WERI-Rb-1 (cell line): ENCODE measurements around the gene DRG1.

Source experiments
- DNase-seq: peaks from one replicate; pipeline ENCODE4 v3.0.0-alpha.2; 2020
- H3K27ac ChIP-seq: fragments of 250-450 bp; sonication (Bioruptor Pico); 2 replicates; pipeline ENCODE4 v1.5.1; 2020; ENCODE audit warnings: mild to moderate bottlenecking, moderate library complexity
- H3K27me3 ChIP-seq: fragments of 250-450 bp; sonication (Bioruptor Pico); 2 replicates; pipeline ENCODE4 v1.5.1; 2021; ENCODE audit warnings: mild to moderate bottlenecking, low read depth, moderate library complexity; ENCODE audit not compliant: insufficient read depth, severe bottlenecking
- H3K36me3 ChIP-seq: fragments of 250-450 bp; sonication (Bioruptor Pico); 2 replicates; pipeline ENCODE4 v1.5.1; 2020; ENCODE audit warnings: mild to moderate bottlenecking, moderate library complexity
- H3K4me3 ChIP-seq: 2 replicates; pipeline ENCODE4 v1.5.1; 2011; ENCODE audit warnings: low read depth, mild to moderate bottlenecking, control low read depth, low read length
- H3K9me3 ChIP-seq: fragments of 250-450 bp; sonication (Bioruptor Pico); 2 replicates; pipeline ENCODE4 v1.5.1; 2021; ENCODE audit warnings: mild to moderate bottlenecking, moderate library complexity; ENCODE audit not compliant: severe bottlenecking
- CTCF ChIP-seq: IDR thresholded peaks from 2 replicates; pipeline ENCODE4 v1.5.1; 2011; ENCODE audit warnings: low read depth, mild to moderate bottlenecking, control low read depth, inconsistent platforms, low read length

Gene DRG1

GRCh38 chr22:31443516-31443915, 44.1 kb downstream of the DRG1 start:
- no peak overlapping the region for H3K4me3 ChIP-seq
- H3K36me3 ChIP-seq: peaks cover 92% of the 10 kb centered on the region
- H3K27ac ChIP-seq: no peak overlapping the region

GRCh38 chr22:31445642-31446041, 46.2 kb downstream of the DRG1 start:
- no peak overlapping the region for H3K27ac ChIP-seq
- H3K4me3 ChIP-seq: no peak overlapping the region
- no peak for DNase-seq
- no peak for TF ChIP-seq CTCF
- peaks cover 89% of the 10 kb centered on the region for H3K36me3 ChIP-seq
- H3K9me3 ChIP-seq: no peaks in the 10 kb centered on the region
- no peaks in the 10 kb centered on the region for H3K27me3 ChIP-seq

More at GRCh38 chr22:31443516-31443915, 44.1 kb downstream of the DRG1 start:
- TF ChIP-seq CTCF: no peak
- Histone ChIP-seq H3K27me3 (no peaks in the 10 kb centered on the region), H3K9me3 (no peaks in the 10 kb centered on the region)
- no peak for DNase-seq

GRCh38 chr22:31446208-31446607, 46.8 kb downstream of the DRG1 start:
- no peaks in the 10 kb centered on the region for H3K27me3 ChIP-seq
- H3K27ac ChIP-seq: no peak overlapping the region
- no peak for TF ChIP-seq CTCF
- no peaks in the 10 kb centered on the region for H3K9me3 ChIP-seq
- DNase-seq: no peak
- no peak overlapping the region for H3K4me3 ChIP-seq
- peaks cover 83% of the 10 kb centered on the region for H3K36me3 ChIP-seq

GRCh38 chr22:31446767-31447166, 47.4 kb downstream of the DRG1 start:
- no peaks in the 10 kb centered on the region for H3K27me3 ChIP-seq
- H3K9me3 ChIP-seq: no peaks in the 10 kb centered on the region
- H3K4me3 ChIP-seq: no peak overlapping the region
- H3K27ac ChIP-seq: no peak overlapping the region
- peaks cover 80% of the 10 kb centered on the region for H3K36me3 ChIP-seq
- no peak for TF ChIP-seq CTCF
- DNase-seq: no peak

- Histone ChIP-seq H3K4me3 (no peak overlapping the region), H3K36me3 (peaks cover 74% of the 10 kb centered on the region), H3K27ac (no peak overlapping the region), H3K27me3 (no peaks in the 10 kb centered on the region), H3K9me3 (no peaks in the 10 kb centered on the region)
- no peak for TF ChIP-seq CTCF
- DNase-seq: no peak
These were observed 47.9 kb downstream of the DRG1 start for GRCh38 chr22:31447337-31447736.

GRCh38 chr22:31448382-31448781, 49.0 kb downstream of the DRG1 start:
- Histone ChIP-seq H3K4me3 (no peak overlapping the region), H3K9me3 (no peaks in the 10 kb centered on the region), H3K27me3 (no peaks in the 10 kb centered on the region), H3K36me3 (peaks cover 69% of the 10 kb centered on the region), H3K27ac (no peak overlapping the region)
- no peak for DNase-seq
- no peak for TF ChIP-seq CTCF
